ENCODE data around the gene TRDN.
"Not testable (repeated sequence)": the region's sequence is repeated elsewhere in the genome, so short reads cannot be mapped to it uniquely, and the experiment has no call there.

TRDN gene

DNA sequence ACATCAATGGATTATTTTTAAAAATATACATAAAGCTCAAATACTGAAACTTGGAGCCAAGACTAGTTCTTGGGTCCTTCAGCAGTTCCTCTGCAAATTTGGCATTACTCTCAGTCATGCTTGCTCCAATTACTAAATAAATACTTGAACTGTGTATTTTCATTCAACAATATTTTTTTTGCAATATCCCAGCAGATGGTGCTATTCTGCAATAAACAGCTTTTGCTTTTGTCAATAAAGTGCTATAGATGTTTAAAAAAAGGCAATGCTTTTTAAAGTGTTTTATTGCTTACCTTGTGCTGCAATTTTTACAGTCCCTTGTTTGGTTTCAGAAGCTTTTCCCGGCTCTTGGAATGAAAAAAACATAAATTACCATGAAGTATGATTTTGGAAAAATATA, 243.4 kb downstream of the TRDN start:
- no peak for DNase-seq

DNA sequence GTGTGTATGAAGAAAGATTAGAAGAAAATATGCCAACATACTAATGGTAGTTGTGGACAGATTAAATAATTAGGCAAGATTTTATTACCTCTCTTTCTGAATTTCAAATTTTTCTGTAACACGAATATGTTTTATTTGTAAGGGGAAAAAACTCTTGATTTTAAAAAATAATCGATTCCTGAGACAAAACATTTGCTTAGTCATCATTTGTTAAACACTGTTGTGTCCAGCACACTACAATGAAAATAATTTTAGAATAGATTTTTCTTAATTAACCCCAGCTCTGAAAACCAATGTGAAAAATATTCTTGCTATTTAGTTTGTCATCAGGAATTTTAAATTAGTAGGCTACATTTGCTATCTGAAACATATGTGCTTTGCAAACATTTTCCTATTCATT, 253.0 kb downstream of the TRDN start:
- no peak for DNase-seq

DNA sequence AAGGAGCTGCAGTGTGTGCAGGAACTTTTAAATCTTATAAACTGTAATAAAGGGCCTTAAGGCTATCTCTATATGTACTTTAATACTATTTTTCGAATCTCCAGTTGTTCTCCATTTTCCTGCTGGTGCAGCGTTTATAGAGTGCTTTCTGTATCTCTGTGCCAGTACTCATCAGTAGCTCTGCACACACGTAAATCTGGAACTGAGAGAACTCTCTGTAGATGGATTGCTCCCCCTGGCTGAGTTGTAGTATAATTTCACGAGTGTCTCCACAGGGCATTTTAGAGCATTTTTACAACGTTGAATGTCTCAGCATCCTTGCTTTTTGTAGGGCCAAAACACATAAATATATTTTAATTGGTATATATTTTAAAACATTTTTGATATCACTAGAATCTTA, 256.5 kb downstream of the TRDN start:
- DNase-seq = no peak

DNA sequence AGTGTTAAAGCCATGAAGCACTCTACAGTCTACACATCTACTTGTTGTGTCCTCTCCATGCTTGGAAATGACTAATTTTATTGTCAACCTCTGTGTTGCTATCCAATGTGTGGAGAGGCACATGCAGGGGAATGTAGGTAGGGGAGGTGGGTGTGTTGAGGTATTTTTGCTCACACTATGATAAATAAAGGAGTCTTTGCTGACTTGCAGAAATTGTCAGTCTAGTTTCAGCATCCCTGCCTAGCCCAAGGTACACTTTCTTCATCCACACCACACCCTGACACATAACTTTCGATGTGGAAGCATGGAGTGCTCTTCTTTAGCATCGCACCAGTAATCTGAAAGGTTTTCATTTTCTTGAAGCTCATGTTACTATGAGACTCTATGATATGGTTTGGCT, 264.0 kb downstream of the TRDN start:
- DNase-seq = no peak

DNA sequence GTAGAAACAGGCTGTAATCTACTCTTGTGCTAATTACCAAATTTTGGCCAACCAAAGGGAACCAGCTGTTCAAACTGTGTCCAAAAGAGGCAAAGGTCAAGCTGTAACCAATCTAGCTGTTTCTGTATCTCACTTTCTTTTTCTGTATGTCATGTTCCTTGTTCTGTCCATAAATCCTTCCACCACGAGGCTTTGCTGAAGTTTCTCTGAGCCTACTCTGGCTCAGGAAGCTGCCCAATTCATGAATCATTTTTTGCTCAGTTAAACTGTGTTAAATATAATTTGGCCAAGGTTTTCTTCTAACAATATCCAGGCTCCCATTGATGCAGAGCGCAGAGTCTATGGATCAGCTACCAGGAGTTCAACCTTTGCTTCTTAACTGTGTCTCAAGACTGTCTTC, 272.8 kb downstream of the TRDN start:
- DNase-seq = no peak

DNA sequence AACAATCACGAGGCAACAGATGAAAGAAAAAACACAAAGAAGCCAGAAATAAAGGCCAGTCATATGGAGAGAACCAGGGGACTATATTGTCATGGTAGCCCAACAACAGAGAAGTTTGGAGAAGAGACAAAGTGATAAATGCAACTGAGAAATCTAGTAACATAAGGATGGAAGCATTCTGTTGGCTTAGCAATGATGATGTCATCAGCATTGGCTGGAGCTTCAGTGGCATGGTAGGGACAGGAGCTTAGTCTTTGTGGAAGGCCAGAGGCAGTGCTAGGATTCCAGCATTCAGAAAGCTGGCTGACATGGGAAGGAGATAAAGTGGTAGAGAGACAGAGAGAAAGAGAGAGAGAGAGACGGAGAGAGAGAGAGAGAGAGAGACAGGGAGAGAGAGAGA, 276.4 kb downstream of the TRDN start:
- no peak for DNase-seq

DNA sequence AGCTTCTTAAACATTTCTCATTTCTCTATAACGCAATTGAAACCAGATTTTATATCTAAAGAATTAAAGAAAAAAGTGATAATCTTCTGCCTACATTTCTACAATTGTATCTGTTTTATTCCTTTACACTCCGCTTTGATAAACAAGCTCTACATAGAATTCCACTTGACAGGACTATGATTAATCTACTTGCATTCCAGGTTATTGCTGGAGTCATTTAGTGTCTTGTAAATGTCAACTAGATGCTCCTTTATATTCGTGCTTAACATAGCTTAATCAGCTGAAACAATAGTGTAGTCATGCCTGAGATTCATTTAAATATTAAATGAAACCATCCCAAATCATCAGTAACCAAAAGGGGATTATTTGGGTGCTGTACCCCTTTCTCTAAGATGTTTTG, 284.0 kb downstream of the TRDN start:
- no peak for DNase-seq

DNA sequence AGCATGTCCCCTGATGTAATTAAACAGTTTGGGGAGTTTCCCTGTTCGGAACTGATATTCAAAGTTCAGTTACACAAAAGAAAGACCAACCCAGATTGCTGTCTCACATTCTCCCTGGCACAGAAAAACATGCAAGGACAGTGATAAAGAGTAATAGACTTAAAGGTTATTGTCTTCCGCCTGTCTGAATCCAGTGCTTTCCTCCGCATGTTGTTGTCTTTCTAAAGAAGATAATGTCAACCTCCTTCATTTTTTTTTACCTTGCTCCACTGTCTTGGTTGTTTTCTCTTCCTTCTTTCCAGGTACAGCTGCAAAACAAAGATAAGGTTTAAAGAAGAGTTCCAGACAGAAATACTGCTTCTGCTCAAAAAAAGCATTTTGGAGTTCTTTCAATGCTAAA, 284.5 kb downstream of the TRDN start:
- DNase-seq = no peak

DNA sequence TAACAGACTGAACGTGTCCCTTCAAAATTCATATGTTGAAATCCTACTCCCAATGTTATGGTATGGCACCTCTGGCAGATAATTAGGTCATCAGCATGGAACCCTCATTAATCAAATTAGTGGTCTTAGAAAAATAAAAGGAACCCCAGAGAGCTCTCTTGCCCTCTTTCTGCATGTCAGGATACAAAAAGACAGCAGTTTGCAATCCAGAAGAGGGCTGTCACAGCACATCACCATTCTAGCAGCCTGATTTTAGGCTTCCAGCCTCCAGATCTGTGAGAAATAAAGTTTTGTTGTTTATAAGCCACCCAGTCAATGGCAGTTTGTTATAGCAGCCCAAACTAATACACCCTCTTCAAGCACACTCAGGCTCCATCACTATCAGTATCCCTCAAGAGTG, 292.9 kb downstream of the TRDN start:
- no peak for DNase-seq

DNA sequence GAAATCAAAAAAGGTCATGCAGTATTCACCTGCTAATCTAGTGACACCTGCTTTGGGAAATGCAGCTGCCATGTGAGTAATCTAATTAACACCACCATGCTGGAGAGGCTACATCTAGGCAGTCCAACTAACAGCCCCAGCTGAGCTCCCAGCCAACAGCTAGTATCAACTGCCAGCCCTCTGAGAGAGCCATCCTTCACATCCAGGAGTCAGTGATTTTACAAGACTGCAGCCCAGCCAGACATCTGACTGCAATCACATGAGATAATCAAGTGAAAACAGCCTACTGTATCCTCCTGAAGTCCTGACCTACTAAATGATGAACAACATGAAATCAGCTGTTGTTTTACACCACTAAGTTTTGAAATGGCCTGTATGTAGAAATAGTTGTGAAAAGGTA, 298.4 kb downstream of the TRDN start:
- DNase-seq = no peak

DNA sequence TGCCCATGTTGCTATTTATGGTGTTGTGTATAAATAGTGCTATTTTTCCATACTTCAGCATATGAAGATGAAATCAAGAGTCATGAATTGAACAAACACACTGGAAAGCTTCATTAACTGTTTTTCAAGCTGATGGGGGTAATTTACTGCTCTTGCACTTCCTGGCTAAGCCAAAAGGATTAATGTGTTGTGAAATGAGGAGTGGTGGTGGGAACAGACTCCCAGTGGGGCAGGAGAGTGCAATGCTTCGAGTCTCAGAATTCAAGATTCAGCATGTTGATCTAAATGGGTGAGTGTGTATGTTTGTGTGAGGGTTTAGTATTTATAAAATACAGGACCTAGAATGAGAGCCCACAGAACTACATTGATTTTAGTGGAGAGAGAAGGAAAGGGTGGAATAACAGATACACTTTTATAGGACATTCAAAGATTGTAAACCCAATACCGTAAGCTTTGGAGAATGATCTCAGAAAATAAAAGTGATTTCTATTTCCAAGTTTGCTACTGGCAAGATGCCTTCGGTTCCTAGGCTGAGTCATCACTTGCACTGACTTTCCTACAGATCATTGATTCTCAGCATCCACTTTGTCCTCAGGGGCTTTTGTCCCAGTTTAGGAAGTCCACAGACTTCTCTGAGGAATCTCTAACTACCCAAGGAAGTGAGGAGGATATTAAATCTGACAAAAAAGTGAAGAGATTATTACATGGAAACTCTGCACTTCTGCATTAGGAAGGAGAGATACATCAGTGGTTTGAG, 303.6 kb downstream of the TRDN start:
- DNase-seq = no peak

DNA sequence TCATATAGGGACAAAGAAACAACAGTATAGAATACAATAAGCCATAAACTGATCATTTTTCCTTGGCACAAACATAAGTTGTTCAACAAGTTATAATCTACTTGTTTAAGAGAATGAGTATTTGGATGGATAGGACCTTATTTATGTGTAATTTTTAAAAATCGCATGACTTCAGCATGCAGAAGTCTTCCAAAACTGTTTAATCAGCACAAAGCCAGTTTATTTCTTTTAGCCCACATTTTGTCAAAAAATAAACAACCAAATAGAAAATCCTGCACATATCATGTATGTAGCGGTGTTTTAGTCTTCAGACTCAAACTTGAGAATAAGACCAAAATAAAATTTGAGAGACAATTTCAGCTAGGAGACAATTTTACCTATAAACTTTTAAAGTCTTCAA, 304.7 kb downstream of the TRDN start:
- no peak for DNase-seq

DNA sequence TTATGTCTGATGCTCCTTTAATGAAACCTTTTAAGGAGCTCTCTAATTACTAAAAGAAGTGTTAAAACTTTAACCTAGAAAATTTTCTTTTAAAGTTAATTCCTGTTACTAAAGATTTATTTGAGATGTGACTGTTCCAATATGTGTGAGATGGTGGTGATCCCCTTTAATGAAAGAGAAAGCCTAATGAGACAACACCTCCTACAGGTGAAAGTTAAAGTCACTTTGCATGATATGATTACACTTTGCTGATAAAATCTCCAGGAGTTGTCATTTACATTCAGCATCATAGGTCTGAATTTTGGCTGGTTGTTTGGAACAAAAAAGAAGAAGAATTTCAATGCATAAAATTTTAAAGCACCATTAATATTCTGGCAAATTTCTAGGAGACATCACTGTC, 307.4 kb downstream of the TRDN start:
- DNase-seq = no peak

DNA sequence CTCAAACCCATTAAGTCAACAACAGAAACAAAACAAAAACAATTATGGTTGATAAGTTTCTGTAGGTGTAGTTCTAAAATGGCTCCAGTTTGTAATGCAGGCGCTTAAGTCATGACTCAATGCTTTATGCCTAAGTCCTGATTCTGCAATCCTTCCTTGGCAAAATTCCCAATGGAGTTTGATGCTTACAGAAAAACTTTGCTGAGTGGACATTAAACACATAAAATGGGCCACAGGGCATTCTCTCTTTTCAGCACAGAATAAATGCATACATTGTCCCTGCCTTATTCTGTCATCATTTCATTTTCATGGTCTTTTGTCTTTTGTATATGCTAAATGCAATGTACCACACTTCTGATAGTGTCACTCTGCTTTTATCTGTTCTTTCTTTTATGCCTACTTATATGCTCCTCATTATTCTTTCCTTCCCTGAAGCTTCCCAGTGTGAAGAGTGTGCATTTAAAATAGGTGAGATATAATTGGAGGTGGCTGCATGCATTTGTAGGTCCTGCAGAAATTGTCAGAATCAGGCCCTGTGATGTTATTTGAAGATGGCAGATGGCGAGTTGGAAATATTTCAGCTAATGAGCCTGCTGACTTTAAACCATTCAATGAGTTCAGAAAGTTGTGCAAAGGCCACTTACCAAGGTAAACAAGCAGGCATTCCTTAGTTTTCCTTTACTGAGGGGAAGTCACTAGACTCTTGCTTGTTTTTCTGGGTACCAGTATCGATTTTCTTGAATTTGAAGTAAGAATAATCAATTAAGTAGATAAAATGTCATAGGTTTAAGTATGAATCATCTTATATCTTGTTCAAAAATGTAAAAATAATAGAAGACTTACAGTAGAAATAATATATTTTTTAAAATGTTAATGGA, 313.1 kb downstream of the TRDN start:
- DNase-seq = no peak

DNA sequence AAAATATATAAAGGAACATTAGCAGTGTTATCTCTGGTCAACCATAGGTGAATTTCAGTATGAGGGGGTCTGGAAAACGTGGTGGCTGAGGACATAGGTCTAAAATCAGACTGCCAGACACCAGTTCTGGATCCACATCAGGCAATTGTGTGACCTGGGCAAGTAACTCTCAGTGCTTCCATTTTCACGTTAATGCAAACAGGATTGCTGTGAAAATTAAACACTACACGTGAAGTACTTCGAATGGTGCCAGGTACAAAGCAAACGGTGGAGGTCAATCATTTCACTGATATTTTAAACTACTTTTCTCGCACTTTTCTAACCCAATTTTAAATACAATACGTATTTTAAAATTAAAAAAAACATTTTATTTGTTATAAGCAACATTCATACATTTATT, 315.7 kb downstream of the TRDN start:
- DNase-seq = no peak

DNA sequence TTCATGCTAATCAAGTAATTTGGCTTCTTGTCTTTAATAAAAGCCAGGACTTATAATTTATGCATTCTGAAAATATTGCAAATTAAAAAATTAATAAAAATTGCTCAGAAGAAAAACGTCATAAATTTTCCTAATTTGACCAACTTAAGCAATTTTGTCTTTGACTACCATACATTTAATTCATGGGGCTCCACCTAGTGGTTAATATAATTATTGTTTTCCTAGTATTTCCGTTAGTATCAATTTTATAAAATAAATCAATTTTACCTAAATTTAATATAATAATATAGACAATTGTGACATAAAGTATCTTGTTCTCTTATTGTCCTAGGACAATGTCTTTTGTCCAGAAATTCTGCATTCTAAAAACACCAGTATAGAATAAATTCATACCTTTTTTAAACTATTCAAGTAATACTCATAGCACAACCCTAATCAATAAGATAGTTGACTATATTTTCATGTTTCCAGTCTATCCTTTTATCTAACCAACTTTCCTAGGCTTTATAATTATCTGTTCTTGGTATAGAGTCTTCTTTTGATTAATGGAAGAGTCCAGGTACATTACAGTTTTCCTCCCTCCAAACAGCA, 319.9 kb downstream of the TRDN start:
- DNase-seq = no peak

DNA sequence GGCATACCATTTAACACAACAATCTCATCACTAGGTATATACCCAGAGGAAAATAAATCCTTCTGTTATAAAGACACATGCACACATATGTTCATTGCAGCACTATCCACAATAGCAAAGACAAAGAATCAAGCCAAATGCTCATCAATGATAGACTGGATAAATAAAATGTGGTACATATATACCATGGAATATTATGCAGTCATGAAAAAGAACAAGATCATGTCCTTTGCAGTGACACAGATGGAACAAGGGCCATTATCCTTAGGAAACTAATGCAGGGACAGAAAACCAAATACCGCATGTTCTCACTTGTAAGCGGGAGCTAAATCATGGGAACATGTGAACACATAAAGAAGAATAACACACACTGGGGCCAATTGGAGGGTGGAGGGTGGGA, 322.3 kb downstream of the TRDN start:
- DNase-seq = not testable (repeated sequence)

DNA sequence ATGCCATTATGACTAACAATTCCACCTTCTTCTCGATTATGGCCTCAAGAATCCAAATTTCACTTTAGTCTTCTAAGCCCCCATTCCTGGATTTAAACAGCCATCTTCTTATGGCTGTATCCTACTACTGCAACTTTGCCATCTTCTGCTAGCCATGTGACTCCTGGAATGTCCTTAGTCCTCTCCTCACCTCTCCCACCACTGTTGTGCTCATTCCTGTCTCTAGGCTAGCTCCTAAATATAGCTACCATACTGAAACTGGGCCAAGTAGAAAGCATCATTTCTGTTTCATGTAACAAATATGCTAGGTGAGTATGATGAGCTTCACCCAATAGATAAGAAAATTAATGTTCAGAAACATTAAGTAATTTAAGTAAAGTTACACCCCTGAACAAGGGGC, 327.6 kb downstream of the TRDN start:
- no peak for DNase-seq

DNA sequence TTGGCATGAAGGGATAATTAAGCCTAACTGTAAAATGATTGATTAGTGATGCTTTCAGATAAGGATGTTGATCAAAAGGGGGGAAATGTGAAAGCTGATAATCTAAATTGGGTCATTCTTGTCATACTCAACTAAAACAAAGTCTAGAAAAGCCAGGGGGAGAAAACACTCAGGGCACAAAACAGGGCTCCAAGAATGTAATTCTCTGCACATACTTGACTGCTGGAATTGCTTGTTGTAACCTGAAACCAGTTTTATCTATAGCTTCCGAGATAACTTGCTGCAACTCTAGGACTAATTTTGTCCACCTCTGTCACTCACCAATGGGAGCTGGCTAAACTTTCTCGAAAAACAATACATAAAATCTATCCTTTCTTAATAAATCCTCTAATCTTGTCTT, 330.4 kb downstream of the TRDN start:
- DNase-seq = no peak

DNA sequence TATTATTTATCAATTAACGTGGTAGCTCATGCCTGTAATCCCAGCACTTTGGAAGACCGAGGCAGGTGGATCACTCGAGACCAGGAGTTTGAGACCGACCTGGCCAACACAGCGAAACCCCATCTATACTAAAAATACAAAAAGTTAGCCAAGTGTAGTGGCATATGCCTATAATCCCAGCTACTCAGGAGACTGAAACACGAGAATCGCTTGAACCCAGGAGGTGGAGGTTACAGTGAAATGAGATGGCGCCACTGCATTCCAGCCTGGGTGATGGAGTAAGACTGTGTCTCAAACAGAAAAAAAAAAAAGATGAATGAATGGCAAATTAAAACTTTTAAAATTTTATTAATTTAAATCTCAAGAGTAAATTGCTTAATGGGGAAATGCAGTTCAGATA, 341.1 kb downstream of the TRDN start:
- DNase-seq = no peak

DNA sequence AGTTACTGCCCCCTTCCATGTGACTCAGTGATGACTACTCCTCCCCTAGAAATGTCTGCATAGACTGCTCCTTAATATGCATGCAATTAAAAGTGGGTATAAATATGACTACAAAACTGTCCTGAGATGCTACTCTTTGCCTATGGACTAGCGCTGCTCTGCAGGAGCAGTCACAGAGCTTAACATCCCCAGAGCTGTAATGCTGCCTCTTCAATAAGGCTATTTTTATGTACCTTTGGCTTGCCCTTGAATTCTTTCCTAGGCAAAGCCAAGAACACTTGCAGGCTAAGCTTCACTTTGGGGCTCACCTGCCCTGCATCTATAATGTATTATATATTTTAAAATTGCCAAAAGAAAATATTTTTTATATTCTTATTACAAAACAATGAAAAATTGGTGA, 341.6 kb downstream of the TRDN start:
- no peak for DNase-seq

DNA sequence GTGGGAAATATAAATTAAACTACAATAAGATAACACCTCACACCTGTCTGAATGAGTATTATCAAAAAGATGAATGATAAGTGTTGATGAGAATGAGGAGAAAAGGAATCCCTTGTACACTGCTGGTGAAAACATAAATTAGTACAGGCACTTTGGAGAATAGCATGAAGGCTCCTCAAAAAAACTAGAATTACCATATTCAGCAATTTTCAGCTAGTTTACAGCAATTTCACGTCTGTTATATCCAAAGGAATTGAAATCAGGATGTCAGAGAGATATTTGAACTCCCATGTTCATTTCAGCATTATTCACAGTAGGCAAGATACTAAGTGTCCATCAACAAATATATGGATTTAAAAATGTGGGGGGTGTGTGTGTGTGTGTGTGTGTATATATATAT, 348.1 kb downstream of the TRDN start:
- DNase-seq = no peak

DNA sequence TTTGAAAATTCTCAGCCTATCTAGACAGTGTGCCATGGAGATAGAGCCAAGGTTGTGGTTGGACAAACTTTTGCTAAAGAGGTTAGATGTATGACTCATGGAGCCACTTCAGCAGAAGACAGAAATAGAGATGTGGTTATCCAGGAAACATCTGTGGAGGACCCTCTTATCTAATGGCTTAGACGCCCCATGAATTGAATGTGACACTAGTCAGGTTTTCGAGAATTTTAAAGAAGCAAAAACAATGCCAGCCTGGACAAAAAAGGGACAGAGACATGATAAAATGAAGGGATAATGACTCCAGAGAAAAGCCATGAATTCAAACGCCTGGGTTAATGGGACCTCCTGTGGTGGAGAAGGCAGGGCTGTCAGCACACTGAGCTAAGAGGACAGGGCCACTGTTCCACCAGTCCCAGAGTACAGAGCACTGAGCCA, 360.2 kb downstream of the TRDN start:
- DNase-seq = no peak

DNA sequence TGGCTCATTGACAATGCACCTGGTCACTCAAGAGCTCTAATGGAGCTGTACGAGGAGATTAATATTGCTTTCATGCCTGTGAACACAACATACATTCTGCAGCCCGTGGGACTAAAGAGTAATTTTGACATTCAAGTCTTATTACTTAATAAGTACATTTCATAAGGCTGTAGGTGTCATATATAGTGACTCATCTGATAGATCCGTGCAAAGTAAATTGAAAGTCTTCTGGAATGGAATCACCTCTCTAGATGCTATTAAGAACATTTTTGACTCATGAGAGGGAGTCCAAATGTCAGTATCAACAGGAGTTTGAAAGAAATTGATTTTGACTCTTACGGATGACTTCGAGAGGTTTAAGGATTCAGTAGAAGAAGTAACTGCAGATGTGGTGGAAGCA, 372.8 kb downstream of the TRDN start:
- no peak for DNase-seq
